GM19043 (cell line): Measurements from ENCODE around the gene GMPPA.

ENCODE experiments used
- ATAC-seq: cut with Tn5 transposase; IDR thresholded peaks from one replicate; pipeline ENCODE4 v1.9.1; 2021; ENCODE audit warnings: low read depth; ENCODE audit not compliant: unreplicated experiment

The GMPPA gene

DNA sequence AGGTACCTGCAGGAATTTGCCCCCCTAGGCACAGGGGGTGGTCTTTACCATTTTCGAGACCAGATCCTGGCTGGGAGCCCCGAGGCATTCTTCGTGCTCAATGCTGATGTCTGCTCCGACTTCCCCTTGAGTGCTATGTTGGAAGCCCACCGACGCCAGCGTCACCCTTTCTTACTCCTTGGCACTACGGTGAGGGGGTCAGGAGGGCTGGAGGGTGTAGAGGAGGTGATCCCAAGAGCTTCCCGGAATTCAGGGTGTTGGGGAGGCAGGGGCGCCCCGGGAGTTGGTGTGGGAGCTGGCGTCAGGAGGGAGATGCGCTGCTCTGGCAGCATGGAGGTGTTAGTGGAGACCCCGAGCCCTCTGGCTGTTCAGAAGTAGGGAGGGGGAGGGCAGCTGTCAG is 3.2 kb downstream of the GMPPA start:
- ATAC-seq, result no peak

GRCh38 chr2:219502618-219503017 is 3.9 kb downstream of the GMPPA start:
- ATAC-seq, result no peak

DNA sequence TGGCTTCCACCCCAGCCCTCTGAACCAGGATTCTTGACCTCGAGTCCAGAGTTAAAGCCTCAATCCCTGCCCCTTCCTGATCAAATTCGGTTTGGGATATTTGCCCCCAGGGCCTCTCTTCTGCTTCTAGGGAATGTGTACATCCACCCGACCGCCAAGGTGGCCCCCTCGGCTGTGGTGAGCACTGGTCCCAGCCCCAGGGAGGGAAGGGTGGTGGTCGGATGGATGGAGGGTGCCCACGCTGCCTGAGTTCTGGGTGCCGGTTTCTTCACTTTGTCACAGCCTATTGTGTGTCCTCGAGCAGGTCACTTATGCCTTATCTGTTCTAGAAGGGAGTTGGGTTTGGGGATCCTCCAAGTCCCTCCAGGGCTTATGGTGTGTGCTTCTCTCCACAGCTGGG is 6.9 kb downstream of the GMPPA start:
- no peak for ATAC-seq

DNA sequence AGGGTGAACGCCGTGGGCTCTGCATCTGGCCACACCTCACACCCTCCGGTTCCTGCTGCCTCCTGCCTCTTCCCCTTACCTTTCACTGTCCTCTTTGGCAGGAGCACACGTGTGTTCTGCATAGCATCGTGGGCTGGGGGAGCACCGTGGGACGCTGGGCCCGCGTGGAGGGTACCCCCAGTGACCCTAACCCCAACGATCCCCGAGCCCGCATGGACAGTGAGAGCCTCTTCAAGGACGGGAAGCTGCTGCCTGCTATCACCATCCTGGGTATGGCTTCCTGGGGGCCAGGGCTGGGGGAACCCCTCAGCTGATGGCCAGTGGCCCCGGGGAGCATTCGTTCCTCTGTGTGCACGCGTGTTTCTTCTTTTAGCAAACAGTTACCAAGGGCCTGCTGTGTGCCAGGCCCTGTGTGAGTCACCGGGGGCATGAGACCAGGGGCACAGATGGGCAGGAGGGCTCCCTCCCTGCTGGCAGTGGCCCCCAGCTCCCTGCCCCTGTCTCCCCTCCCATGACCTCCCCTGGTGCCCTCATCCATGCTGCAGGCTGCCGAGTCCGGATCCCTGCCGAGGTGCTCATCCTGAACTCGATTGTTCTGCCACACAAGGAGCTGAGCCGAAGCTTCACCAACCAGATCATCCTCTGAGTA is 7.6 kb downstream of the GMPPA start:
- ATAC-seq, result no peak

DNA sequence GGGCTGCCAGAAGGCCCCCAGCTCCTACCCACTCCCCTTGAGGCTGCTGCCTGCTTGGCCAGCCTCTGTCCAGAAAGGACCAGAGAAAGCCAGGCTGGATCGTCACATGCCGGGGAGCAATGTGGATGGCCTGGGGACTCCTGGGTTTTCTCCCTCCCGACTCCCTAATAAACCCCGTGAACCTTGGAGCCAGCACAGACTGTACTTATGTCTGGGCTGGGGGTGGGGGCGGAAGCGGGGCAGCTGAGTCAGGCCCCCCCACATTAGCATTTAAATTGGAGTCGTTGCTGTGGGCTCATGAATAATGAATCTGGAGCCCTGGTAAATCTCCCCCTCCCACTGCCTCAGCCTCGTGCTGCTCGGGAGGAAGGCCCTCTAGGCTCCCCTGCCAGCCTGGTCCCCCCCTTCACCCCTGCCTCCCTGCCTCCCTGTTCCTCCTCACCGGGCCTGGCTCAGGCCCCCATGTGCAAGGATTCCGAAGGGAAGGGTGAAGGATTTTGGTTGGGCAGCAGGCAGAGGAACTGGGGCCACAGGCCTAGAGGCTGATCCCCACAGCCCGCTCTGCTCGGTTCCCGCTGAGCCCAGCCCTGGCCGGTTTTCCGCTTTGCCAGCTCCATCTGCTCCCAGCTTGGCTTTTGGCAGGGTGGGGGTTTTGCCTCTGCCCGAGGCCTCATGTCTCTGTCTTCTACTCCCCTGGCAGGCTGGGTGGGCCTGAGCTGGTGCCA is 8.3 kb downstream of the GMPPA start:
- no peak for ATAC-seq

DNA sequence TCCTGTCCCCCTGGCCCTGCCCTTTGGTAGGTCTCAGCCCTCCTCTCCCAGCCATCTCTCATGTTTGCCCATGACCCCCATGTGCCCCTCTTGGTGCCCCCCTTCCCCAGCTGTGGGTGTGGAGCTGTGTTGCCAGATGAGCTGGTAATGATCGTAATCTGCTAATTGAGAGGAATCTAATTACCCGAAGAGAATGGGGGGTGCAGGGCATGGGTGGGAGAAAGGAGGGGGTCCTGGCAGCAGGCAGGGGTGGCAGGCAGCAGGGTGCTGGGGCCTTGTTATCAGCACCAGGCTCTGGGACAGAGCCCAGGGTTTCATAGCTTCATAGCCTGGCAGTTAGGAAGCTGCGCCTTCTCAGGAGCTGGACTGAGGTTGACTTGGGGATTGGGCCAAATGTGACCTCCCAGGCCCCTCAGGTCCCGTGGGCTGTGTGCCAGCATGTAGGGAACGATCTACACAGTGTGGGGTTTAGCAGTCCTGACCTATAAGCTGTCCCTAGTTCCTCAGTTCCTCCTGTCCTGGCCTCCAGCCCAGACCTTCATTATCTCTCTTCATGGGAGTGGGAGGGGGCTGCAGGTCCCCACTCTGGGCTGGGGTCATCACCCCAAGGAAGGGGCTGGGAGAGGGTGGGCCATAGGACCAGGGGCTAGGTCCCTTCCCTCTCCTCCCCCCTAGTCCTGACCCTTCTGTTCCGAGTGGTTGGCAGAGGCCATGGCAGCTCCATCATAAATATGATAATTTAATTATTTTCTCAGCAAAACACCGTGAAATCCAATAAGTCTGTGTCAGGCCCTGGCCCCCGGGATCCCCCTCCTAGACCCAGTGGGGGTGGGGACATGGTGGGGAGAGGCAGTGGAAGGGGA is 9.1 kb downstream of the GMPPA start:
- ATAC-seq, result no peak

DNA sequence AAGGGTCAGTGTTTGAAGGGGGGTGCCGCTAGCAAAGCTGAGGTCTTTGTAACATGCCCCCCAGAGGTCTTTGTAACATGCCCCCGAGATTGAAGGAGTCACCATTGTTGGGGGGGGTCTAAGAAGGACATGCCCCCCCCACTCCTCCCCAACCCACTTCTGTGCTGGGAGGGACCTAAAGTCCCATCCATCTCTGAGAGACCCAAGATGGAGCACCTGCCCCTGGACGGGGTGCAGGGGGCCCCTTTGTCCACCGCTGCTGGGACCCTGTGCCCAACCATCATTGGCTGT is 9.7 kb downstream of the GMPPA start:
- ATAC-seq, result no peak

GRCh38 chr2:219508971-219509779 is 10.5 kb downstream of the GMPPA start:
- ATAC-seq, result peak; percentile 19

- ATAC-seq, result peak; percentile 62
Observed at GRCh38 chr2:219509780-219510511, 11.3 kb downstream of the GMPPA start.

- ATAC-seq, result no peak
Observed at GRCh38 chr2:219510512-219511135, 11.9 kb downstream of the GMPPA start.

DNA sequence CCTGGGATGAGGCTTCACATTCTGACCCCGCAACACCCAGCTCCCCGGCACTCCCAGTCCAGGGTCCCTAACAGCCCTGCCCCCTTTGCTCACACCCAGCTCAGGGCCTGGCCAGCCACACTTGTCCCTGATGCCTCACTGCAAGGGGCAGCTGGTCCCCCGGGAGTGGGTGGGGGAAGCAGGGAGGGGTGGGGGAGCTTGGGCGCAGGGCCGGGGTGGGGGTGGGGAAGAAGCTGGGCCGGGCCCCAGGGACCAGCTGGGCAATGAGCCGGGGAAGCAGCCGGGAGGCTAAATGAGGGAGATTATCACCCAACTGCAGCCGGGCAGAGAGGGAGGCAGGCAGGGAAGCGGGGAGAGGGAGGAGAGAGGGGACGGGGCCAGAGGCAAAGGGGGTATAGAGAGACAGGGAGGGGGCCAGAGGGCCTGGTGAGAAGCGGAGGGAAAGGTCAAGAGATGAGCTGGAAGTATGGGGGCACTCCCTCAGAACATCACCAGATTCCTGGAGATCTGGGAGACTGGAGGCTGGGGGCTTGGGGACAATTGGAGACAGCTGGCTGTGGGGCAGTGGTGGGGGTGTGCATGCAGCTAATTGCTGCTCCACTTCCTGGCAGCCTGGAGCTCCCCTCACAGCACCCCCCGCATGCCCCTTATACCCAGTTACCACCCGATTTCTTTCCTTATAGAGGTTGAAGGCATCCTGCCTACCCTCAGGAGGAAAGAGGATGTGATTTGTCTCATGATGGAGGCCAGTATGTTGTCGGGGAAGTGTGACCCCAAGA is 13.0 kb downstream of the GMPPA start:
- ATAC-seq, result no peak

GRCh38 chr2:219512524-219513216 is 14.0 kb downstream of the GMPPA start:
- ATAC-seq, result no peak

DNA sequence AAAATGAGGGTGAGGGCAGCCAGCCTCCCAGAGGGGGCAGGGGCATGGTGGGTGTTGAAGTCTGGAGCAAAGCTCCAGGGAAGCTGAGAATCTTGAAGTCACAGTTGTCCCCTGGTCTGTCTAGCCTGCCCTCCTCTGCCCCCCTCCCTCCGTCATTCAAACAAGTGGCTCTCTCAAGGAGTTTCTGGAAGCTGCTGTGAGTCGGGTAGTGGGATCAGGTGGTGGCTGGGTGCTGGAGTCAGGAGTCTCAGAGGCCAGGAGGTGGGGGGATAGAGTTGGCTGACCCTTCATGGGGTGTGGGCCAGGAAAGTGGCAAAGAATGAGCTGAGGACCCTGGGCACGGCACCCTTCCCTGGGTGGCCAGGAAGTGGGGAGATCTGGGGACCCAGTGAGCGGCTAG is 15.1 kb downstream of the GMPPA start:
- ATAC-seq, result no peak

DNA sequence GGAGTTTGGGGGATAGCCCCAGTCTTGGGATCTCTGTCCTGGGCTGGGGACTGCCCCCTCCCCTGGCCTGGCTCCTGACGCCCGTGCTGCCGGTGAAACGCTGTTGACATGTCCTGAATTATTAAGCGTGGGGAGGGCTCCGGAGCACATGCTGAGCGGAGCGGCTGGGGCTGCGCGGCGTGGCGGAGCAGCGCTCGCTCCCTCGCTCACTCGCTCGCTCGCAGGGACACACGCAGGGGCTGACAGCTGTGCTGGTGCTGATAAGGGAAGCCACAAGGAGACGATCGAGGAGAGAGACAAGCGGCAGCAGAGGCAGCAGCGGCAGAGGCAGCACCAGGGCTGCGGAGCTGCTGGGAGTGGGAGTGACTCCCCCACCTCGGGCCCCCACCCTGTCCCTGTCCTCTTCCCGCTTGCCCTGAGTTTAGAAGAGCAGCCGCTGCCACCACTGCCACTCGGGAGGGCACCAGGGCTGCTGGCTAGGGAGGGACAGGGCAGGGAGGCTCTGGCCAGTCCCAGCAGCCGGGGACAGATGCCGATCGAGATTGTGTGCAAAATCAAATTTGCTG is 15.6 kb downstream of the GMPPA start, which contains the start of gene ASIC4:
Gene ASIC4, plus strand, starts transcription at position 287 of the 566 bp plus-strand sequence. Its CDS starts 243 bp downstream, at position 530.
- no peak for ATAC-seq

GRCh38 chr2:219514836-219515235 is 16.1 kb downstream of the GMPPA start:
- no peak for ATAC-seq

GRCh38 chr2:219515874-219516629 is 17.4 kb downstream of the GMPPA start:
- ATAC-seq, result no peak

DNA sequence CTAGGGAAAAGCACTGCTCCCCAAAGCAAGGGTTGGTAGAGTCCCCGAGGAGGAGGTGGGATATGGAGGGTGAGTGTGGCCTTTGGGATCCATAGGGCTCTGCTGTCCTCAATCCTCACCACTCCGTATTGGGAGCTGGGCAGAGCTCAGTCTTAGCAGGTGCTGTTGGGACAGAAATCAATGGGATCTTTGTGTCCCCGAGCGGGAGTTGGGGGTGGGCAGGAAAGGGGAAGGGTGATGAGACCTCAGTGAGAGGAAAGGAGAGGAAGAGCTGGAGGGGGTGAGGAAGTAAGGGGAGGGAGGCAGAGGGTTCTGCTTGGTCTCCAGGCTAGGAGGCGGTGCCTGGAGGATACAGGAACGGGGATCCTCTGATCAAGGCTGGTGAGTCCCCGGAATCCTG is 18.2 kb downstream of the GMPPA start:
- no peak for ATAC-seq
